ENCODE measurements around the gene CACNA1G.

The CACNA1G gene

DNA sequence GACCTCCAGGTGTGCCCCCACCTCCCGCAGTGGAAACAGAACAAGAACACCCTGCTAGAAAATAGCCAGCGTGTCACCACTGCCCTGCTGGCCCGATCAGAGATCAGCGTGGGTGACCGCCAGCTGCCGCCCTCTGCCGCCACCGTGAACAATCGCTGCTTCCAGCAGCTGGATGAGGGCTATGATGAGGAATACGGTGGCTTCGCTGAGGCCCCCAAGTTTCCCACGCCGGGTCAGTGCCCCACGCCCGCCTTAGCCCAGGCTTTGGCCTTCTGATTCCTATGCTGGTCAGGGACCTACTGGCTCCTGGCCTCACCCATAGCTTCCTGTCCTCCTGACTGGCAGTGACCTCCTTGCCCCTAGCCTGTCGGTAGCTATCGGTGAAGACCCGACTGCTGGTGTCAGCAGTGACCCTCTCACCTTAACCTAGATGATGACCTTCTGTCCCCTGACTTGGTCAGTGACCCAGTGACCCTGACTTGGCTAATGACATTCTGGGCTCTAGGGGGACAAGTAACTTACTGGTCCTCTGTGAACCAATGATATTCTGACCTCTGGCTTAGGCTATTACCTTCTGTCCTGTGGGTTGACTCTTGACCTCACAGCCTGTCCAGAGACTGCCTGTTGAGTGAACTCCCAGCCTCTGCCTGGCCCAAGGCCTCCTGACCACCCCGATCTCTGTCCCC, 11.1 kb upstream of the CACNA1G start:
- DNase-seq, result no peak

GRCh38 chr17:50549969-50550368, 10.5 kb upstream of the CACNA1G start:
- DNase-seq, result no peak

DNA sequence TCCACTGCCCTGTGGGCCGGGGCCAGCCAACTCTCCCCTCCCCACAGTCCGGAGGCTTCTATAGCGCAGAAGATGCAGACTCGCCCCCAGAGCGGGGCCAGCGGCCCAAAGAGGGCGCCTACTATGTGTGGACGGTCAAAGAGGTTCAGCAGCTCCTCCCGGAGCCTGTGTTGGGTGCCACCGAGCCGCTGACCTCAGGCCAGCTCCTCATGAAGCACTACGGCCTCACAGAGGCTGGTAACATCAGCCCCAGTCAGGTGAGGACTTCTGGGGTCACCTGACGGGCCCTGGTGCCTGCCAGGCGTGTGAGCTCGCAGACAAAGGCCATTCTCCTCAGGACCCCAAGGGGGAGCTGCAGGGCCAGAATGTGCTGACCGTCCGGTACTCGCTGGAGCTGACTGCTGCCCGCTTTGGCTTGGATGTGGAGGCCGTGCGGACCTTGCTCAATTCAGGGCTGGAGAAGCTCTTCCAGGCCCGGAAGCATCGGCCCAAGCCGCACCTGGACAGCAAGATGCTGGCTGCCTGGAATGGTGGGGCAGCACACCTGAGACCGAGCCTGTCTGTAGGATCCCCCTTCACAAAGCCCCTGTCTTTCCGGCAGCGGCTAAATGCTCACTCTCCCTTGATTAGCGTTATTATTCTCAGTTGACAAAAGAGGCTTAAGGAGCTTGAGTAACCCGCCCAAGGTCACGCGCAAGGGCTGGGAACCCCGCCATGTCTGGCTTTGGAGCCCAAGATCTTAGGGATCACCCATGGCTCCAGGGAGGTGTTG, 9.7 kb upstream of the CACNA1G start:
- no peak for DNase-seq

DNA sequence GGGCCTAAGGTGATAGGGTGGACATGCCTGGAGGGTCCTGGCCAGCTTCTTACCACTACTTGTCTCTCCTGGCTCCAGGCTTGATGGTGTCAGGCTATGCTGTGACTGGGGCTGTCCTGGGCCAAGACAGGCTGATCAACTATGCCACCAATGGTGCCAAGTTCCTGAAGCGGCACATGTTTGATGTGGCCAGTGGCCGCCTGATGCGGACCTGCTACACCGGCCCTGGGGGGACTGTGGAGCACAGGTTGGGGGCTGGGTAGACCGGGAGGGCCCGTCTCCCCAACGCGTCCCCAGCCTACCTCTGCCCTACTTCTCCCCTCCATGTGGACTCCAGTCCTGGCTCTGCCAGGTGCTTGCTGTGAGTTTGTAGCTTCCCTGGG, 9.1 kb upstream of the CACNA1G start:
- no peak for DNase-seq

- no peak for DNase-seq
Observed at GRCh38 chr17:50551884-50552283, 8.6 kb upstream of the CACNA1G start.

DNA sequence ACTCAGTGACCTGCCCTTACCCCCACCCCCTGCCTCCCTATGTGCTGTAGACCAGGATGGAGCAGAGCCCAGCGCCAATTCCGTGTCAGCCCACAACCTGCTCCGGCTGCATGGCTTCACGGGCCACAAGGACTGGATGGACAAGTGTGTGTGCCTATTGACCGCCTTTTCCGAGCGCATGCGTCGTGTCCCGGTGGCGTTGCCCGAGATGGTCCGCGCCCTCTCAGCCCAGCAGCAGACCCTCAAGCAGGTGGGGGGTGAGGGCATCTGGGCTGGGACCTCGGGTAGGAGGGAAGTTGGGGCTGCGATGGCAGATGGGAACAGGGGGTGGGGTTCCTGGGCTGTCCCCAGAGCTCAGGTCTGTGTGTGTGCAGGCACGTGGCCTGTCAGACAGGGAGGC, 6.3 kb upstream of the CACNA1G start:
- no peak for DNase-seq

DNA sequence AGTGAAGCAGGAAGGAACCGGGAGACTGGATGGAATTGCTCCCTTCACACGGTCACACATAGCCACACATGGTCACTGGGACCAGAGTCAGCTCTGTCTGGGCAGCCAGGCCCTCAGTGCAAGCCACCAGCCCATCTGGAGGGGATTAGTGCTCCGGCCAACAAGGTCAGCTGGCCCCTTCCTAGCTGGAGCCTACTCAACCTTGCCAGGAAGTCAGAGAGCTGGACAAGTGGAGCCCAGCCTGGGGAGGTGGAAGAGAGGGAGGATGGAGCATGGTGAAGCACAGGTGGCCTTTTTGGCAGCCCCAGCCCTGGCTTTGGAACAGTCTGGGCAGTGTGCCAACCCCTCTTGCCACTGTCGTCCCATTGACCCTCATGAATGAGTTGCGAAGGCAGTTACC, 3.7 kb upstream of the CACNA1G start:
- no peak for DNase-seq

GRCh38 chr17:50557630-50558029, 2.9 kb upstream of the CACNA1G start:
- no peak for DNase-seq

DNA sequence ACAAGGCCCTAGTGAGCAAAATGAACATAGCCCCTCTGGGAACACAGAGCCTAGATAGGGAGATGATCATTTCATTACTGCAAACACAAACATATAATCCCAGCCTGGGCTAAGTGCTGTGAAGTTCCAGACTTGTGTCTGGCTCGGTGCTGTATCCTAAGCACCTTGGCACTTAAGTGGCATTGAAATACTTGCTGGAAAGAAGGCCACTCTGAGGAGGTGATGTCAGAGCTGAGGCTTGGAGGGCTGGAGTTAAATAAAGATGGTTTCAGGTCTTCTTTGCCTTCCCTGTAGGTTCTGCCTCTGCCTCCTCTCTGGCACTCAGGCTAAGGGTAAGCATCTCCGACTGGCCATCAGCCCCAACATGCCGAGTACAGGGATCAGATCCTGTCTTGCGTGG, 2.4 kb upstream of the CACNA1G start:
- DNase-seq, result no peak

- DNase-seq, result no peak
Observed at GRCh38 chr17:50558581-50558940, 2.0 kb upstream of the CACNA1G start.

- DNase-seq, result no peak
Observed at GRCh38 chr17:50558941-50559614, 1.4 kb upstream of the CACNA1G start.

- DNase-seq, result no peak
Observed at GRCh38 chr17:50559674-50560184, 786 bp upstream of the CACNA1G start.

- DNase-seq, result no peak
Observed at GRCh38 chr17:50560931-50561745, 623 bp downstream of the CACNA1G start.

DNA sequence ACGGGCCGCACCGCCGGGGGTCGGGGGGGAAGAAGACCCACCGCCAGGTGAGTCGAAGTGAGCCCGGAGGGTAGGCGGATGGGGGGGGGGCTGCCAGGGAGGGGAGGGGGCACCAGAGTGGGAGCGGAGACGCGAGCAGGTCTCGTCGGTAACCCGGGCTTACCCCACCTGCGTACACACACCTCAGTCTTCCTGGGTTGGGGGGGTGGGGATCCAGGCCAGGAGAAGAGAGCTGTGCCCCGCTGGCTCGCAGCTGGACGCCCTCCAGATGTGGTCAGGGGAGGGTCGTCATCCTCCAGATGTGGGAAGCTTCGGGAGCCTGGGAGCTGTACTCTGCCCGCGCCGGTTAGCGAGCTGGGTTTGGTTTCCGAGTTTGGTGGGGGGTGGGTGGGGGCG, 1.2 kb downstream of the CACNA1G start:
- no peak for DNase-seq

DNA sequence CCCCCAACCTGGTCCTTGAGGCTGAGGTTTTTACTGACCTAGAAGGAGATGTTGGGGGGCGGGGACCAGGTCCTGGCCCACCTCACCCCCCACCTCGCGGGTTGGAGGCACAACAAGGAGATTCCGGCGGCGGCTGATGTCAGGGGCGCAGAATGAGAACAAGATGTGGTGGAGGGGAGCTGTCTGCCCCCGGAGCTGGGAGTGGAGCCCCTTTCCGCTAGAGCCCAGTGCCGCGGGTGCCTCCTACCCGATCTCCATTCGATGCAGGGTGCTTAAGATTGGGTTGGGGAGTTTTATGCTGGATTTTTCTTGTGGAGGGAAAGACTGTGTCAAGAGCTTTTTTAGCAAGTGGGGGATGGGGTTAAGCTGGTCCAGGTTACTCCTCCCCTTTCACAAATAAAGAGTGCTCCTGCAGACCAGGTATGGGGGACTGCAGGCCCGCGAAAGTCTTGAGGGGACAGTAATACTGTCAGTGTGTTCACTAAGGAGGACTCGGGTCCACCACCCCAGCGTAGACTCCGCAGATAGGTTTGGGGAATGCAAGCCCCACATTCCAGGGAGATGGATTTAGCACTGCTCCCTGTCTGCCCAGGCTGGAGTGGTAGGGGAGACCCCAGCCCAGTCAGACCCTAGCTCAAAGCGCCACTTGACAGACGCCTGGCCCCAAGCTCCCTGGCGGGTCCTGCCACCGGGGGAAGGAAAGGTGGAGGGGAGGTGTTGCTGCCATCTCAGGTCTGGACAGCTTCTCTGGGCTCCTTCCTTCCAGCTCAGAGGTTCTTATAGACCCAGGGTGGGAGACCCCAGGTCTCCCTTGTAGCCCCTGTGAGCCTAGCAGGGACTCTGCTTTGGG, 2.0 kb downstream of the CACNA1G start:
- no peak for DNase-seq

- DNase-seq, result no peak
Observed at GRCh38 chr17:50563092-50563511, 2.6 kb downstream of the CACNA1G start.

DNA sequence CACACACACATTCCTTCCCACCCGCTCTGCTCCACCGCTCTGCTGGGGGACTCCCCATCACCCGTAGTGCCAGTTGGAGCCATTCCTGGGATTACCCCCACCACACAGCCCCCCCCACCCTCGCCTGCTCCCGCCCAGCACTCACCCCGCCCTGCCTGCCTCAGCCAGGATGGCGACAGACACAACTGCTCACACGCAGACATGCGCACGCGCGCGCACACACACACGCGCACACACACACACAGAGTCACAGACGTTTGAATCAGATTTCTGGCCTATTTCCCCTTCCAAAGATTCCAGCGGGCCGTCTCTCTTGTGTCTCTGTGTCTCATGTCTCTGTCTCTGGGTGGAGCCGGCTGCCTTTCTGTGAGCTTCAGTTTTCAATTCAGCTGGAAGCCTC, 4.4 kb downstream of the CACNA1G start:
- no peak for DNase-seq

DNA sequence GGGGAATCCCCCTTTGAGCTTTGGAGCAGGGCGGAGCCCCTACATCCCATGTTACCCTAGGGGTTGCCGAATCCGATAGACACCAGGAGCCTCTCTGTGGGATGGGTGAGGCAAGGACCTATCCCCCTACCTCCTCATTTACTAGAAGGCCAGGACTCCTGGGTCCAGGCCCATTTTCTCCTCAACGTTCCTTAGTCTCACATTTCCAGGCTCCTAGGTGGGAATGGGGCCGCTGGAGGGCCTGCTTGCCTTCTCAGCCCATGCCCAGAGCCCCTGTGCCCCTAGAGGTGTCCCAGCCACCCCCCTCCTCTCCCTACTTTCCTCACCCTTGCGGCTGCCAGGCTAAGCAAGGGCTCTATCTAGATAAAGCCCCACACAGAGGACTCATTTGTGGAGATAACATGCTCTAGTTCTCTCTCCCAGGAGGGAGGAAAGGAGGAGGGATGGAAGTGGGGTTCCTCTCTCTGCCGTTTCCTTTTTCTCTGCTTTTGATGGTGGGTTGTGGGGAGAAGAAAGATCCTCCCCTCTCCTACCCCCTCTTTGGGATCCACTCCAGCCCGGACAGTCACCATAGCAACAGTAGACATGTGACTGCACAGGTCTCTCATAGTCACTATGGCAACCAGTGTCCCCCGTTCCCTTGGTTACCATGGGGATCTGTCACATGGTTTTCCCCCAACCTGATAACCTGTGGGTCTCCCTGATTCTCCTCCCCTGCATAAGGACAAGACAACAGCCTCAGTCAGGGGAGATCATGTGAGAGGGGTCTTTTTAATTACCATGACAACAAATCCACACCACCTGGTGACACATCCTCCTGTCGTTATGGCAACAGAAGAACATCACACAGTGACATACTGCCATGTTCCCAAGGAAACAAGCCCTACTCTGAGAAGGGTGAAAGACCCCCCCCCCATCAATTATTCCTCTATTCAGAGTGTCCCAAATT, 5.2 kb downstream of the CACNA1G start:
- no peak for DNase-seq

DNA sequence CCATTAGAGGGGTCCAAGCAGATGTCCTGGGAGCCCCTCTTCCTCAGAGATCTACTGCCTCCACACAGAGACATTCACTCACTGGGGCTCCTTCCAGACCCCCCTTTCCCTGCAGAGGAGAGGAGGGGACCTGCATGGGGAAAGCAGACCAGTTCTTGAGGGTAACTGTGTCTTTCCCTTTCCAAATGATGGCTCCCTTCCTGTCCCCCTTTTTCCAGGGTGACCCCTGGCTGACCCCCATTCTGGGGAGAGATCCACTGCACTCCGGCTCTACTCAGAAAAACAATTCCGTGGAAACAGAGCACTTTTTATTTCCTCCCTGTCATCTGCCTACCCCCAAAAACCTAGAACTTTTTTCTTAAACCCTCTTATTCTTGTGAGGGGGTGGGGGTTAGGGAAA, 6.4 kb downstream of the CACNA1G start:
- no peak for DNase-seq

- DNase-seq, result no peak
Observed at GRCh38 chr17:50568659-50569058, 8.1 kb downstream of the CACNA1G start.

DNA sequence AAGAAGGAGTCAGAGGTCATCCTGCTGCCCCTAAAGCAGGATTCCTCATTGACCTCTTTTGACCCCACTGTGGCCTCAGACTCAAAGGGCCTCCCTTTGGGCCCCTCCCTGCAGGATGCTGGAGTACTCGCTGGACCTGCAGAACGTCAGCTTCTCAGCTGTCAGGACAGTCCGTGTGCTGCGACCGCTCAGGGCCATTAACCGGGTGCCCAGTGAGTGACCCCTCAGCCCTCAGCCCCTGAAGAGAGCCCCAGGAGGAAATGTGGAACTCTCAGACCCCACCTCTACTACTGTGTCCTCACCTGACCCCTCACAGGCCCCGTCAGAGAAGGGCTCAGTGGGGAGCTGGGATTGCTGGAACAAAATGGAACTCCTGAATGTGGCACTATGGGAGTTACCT, 9.1 kb downstream of the CACNA1G start:
- no peak for DNase-seq

Measured in KG1 (cell line).